GM12874 (cell line): ENCODE data around the gene TLE2.

ENCODE experiments used
- TF ChIP-seq, protein P1 (sequence below): IDR thresholded peaks from 2 replicates; pipeline ENCODE4 v1.5.1; 2011; ENCODE audit warnings: low read depth, mild to moderate bottlenecking, control low read depth, low read length, moderate library complexity; ENCODE audit not compliant: insufficient read depth

TLE2 gene

DNA sequence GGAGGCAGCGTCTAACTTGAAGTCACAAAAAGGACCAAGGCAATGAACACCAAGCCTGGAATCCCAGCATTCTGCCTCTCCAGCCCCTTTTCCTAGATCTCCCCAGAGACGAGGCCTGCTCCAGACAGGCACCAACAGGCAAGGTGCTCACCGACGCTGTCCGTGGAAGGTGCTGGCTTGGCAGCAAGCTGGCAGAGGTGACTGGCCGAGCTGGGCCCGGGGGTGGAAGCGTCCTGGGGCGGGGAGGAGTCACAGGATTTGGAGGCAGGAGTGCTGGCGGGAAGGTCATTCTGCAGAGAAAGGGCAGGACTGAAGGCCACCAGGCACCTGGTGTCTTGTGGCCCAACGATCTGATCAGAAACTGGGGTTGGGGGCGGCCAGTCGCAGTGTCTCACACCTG, 18.2 kb downstream of the TLE2 start:
- TF ChIP-seq, protein P1, sequence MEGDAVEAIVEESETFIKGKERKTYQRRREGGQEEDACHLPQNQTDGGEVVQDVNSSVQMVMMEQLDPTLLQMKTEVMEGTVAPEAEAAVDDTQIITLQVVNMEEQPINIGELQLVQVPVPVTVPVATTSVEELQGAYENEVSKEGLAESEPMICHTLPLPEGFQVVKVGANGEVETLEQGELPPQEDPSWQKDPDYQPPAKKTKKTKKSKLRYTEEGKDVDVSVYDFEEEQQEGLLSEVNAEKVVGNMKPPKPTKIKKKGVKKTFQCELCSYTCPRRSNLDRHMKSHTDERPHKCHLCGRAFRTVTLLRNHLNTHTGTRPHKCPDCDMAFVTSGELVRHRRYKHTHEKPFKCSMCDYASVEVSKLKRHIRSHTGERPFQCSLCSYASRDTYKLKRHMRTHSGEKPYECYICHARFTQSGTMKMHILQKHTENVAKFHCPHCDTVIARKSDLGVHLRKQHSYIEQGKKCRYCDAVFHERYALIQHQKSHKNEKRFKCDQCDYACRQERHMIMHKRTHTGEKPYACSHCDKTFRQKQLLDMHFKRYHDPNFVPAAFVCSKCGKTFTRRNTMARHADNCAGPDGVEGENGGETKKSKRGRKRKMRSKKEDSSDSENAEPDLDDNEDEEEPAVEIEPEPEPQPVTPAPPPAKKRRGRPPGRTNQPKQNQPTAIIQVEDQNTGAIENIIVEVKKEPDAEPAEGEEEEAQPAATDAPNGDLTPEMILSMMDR = no peak

DNA sequence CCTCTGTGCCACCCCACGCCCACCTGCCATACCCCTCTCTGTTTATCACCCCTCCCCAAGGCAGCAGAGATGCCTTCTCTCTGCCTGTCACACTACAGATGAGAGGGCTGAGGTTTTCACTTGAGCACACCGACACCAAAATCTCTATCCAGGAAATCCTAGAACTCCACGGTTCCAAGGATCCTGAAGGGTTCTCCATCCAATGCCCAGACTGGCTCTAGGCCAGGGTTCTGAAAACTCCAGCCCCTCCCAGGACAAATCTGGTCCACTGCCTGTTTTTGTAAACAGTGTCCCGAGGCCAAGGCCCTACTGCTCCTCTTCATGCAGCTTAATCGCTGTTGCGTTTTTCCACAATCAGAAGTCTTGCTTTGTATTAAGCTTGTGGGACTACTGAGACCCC, 20.1 kb downstream of the TLE2 start:
- TF ChIP-seq, protein P1 = no peak

DNA sequence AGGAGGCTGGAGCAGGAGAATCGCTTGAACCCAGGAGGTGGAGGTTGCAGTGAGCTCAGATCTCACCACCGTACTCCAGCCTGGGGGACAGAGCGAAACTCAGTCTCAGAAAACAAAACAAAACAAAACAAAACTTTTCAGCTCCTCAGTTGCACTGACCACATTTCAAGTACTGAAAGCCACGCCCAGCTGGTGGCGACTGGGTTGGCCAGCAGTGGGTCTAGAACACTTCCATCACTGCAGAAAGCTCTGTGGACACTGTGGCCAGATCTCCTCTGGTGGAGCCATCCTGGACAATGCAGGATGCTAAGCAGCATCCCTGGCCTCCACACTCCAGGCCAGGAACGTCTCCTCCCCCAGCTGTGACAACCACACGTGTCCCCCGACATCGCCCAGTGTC, 21.1 kb downstream of the TLE2 start:
- TF ChIP-seq, protein P1 = no peak

DNA sequence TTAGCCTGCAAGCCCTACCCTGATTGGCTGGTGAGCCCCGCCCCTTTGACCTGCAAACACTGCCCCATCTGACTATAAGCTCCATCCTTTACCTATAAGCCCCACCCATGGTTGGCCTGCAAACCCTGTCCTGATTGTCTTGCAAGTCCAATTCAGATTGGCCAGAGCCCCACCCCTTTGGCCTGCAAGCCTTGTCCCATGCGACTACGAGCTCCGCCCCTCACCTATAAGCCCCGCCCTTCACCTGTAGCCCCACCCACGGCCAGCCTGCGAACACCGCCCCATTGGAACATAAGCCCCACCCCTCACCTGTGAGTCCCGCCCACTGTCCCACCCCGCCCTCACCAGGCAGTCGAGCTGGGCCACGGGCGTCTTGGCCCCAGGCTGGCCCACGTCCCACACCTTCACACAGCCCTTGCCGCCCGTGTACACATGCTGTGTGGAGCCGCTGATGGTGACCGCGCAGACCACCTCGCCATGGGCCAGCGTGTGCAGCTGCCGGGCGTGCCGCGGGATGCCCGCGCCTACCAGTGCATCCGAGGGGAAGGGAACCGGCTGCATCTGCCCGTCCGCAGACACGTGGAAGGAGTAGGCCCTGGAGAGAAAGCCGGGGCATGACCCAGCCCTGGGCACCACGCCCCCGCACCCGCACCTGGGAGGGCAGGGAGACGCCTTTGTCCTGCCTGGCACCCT, 22.9 kb downstream of the TLE2 start:
- TF ChIP-seq, protein P1 = no peak

DNA sequence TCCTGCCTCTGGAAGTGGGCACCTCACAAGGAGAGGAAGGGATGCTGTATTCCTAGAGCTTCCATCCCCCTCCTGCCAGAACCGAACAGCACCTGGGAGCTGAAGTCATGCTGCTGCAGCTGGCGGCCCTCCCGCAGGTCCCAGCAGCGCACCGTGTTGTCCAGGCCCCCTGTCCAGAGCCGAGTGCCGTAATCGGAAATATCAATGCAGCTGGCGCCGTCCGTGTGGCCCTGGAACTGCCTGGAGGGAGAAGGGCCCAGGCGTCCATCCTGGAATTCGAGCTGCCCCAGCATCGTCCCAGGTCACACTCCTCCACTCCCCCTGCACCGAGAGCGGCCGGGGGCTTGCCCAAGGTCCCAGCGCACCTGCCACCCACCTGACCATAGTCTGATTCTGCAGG, 23.7 kb downstream of the TLE2 start:
- TF ChIP-seq, protein P1 = no peak

DNA sequence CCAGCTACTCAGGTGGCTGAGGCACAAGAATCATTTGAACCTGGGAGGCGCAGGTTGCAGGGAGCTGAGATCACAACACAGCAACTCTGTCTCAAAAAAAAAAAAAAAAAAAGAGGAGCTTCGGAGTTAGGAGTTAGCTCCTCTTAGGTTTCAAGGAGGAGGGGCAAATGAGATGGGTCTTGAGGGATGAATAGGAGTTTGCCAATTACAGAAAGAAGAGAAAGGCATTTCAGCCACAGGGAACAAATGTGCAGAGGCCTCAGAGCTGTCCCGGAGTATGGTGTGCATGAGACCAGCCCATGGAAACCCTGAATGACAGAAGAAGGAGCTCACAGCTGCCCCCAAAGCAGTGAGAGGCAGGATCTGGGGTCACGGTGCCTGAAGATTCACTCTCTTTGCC, 24.6 kb downstream of the TLE2 start:
- TF ChIP-seq, protein P1 = no peak

DNA sequence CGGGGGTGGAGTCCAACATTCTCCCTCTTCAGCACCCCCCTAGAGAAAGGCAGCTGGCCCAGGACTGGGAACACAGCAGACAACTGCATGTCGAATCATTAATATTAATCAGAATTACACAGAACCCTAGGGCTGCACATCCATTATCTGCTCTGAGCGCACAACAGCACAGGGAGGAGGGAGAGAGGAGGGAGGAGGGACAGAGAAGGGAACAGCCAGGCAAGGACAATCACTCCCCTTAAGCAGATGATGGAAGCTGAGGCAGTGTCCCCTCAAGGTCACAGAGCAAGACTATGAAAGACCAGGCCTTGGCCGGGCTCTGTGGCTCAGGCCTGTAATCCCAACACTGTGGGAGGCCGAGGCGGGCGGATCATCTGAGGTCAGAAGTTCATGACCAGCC, 26.0 kb downstream of the TLE2 start:
- TF ChIP-seq, protein P1 = no peak

DNA sequence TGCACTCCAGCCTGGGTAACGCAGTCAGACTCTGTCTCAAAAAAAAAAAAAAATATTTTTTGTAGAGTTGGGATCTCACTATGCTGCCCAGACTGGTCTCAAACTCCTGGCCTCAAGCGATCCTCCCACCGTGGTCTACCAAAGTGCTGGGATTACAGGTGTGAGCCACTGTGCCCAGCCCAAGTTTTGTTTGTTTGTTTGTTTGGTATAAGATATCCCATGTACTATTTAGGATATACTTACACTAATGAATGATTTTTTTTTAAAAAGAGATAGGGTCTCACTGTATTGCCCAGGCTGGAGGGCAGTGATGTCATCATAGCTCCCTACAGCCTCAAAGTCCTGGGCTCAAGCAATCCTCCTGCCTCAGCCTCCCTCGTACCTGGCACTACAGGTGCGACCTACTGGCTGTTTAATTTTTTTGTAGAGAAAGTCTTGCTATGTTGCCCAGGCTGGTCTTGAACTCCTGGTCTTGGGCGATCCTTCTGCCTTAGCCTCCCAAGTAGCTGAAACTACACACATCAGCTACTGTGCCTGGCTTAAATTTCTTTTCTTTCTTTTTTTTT, 27.8 kb downstream of the TLE2 start:
- TF ChIP-seq, protein P1 = no peak
